IPS-18a (cell line): ENCODE measurements around the gene SLC4A5.

Experiments used
- H3K27ac ChIP-seq: one replicate; pipeline ENCODE4 v1.5.1; 2013; ENCODE audit warnings: low read length
- H3K27me3 ChIP-seq: one replicate; pipeline ENCODE4 v1.6.1; 2013; ENCODE audit warnings: mild to moderate bottlenecking, low read length; ENCODE audit not compliant: control insufficient read depth, insufficient read depth
- H3K36me3 ChIP-seq: one replicate; pipeline ENCODE4 v1.6.1; 2013; ENCODE audit warnings: low read depth, low read length; ENCODE audit not compliant: control insufficient read depth
- H3K4me1 ChIP-seq: one replicate; pipeline ENCODE4 v1.6.1; 2013; ENCODE audit warnings: low read depth, low read length; ENCODE audit not compliant: control insufficient read depth
- H3K4me3 ChIP-seq: one replicate; pipeline ENCODE4 v1.5.1; 2013; ENCODE audit warnings: low read length
- H3K9ac ChIP-seq: one replicate; pipeline ENCODE4 v1.6.1; 2013; ENCODE audit warnings: mild to moderate bottlenecking, low read length, moderate library complexity
- H3K9me3 ChIP-seq: one replicate; pipeline ENCODE4 v1.6.1; 2013; ENCODE audit warnings: low read depth, low read length; ENCODE audit not compliant: control insufficient read depth

Gene SLC4A5

DNA sequence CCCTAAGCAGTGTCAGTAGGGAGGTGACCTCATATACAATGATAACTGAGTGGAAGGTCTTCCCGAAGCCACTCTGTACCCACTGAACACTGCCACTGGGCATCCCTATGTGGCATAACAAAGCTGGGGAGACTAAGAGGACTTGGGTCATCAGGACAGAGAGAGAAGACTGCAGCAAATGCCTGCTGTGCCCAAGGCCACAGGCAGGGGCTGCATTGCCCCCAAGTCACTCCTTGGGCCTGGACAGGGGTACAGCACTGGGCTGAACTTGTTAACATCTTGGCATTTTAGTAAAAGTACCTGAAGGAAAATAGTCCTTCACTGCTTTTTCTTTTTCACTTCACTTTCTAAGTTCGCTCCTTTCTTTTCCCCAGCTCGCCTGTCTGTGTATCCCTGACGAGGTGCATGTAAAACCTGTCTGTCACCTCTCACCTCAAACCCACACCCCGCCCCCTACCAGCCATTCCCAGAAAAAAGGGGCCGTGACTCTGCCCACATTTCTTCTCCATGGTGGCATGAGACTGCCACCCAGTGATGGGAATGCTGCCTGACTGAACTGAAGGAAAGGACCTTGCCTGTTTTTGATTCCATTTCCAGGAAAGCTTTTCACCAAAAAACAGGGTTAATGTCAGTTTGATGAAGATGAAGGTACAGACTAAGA lies 81.9 kb downstream of the SLC4A5 start:
- no peaks in the 10 kb centered on the region for H3K27me3 ChIP-seq
- no peaks in the 10 kb centered on the region for H3K36me3 ChIP-seq
- no peak overlapping the region for H3K27ac ChIP-seq
- no peaks in the 10 kb centered on the region for H3K9me3 ChIP-seq
- H3K9ac ChIP-seq = no peak overlapping the region
- no peak overlapping the region for H3K4me3 ChIP-seq
- peaks cover 7% of the 10 kb centered on the region for H3K4me1 ChIP-seq

DNA sequence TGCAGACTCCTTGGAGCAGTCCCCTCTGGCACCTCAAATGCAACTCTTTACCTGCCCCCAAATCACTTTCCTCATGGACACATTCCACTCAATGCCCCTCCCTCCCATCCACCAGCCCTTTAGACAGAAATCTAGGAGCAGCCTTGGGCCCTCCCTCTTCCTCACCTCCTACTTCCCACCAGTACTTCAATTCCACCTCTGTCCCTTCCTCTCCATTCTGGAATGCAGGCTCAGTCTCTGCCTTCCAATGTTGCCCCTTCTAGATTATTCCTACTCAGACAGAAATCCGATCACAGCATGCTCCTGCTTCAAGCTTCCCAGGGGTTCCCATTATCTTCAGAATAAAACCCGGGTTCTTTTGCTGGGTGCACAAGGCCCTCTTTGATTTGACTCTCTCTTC lies 82.7 kb downstream of the SLC4A5 start:
- Histone ChIP-seq H3K4me3 (no peak overlapping the region), H3K27me3 (no peaks in the 10 kb centered on the region), H3K4me1 (peaks cover 7% of the 10 kb centered on the region), H3K27ac (no peak overlapping the region), H3K9ac (no peak overlapping the region), H3K9me3 (no peaks in the 10 kb centered on the region), H3K36me3 (no peaks in the 10 kb centered on the region)

DNA sequence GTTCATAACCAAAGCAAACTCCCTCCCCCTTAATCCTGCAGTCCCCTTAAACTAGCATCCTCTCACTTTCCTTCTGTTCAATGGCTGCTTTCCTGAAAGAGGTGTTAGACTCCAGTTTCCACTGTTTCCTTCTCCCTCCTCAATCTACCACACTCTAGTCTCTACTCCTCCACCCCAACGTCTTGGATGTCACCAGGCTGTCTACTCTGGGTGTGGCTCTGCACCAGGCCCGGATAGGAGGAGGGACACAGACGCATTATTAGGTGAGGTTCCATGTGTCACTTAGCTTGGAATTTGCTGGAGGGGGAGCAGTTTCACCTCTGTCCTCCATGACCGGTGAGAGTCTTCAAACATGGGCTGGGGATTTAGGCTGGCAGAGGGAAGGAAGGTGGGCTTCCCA lies 83.5 kb downstream of the SLC4A5 start:
- H3K4me3 ChIP-seq = no peak overlapping the region
- H3K4me1 ChIP-seq = peaks cover 7% of the 10 kb centered on the region
- H3K9ac ChIP-seq = no peak overlapping the region
- no peaks in the 10 kb centered on the region for H3K9me3 ChIP-seq
- H3K27me3 ChIP-seq = no peaks in the 10 kb centered on the region
- no peaks in the 10 kb centered on the region for H3K36me3 ChIP-seq
- H3K27ac ChIP-seq = no peak overlapping the region

DNA sequence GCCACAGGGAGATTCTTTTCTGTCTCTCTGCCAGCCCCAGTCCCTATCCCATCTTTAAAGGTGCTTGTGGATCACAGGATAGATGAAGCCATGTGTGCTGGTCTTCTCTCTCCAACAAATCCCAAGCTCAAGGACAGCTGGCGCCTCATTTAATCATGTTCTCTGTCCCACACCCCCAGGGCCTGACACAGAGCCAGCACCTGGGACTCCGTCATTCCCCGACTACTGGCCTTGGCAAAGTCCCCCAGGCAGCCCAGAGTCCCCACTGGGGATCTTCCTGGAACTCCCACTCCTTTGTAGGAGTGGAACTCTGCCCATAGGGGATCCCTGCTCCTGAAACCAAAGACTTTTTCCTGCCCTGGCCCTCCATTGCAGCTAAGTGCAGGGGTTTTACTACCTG lies 84.0 kb downstream of the SLC4A5 start:
- H3K4me1 ChIP-seq = peaks cover 7% of the 10 kb centered on the region
- H3K36me3 ChIP-seq = no peaks in the 10 kb centered on the region
- no peak overlapping the region for H3K9ac ChIP-seq
- no peak overlapping the region for H3K4me3 ChIP-seq
- H3K9me3 ChIP-seq = no peaks in the 10 kb centered on the region
- H3K27me3 ChIP-seq = no peaks in the 10 kb centered on the region
- no peak overlapping the region for H3K27ac ChIP-seq

DNA sequence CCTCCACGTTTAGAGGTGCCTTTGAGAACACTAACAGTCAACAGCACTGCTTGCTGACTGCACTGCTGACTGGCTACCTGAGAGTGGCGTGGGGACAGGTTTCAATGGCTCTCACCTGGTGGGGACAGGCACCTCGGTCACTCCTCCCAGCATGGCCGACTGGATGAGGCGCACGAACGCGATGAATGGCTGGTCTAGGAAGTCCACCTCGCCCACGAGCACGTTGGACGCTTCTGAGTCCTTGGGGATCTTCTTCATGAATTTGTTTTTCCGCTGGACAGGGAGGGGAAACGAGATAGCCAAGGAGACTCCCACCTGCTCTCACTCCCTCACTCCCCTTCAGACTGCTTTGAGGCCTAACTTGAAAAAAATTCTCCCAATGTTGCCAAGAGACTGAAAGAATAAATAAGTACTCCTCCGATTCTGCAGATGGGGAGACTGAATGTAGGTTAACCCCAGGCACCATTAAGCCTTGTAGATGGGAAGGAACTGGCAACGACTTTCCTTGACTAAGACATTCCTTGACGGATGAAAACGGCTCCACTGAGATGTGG lies 87.5 kb downstream of the SLC4A5 start:
- no peak overlapping the region for H3K4me3 ChIP-seq
- H3K27me3 ChIP-seq = no peaks in the 10 kb centered on the region
- no peak overlapping the region for H3K27ac ChIP-seq
- H3K9me3 ChIP-seq = no peaks in the 10 kb centered on the region
- no peak overlapping the region for H3K9ac ChIP-seq
- no peaks in the 10 kb centered on the region for H3K36me3 ChIP-seq
- peaks cover under 1% of the 10 kb centered on the region for H3K4me1 ChIP-seq

DNA sequence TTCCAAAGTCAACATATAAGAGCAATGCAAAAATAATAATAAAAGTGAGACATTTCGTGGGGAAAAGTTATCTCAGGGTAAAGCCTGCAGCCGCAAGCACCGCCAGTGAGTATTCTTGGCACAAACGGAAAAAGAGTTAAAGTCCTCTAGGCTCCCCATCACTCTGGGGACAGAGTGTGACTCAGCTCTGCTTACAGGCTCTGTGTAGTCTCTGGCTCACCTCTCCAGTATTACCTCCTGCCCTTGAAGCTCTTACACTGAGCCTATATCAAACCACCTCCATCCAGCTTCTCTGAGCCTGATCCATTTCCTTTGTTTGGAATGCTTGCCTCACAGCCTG lies 89.3 kb downstream of the SLC4A5 start:
- Histone ChIP-seq H3K4me3 (no peak overlapping the region), H3K27me3 (no peaks in the 10 kb centered on the region), H3K4me1 (no peaks in the 10 kb centered on the region), H3K36me3 (no peaks in the 10 kb centered on the region), H3K27ac (no peak overlapping the region), H3K9ac (no peak overlapping the region), H3K9me3 (no peaks in the 10 kb centered on the region)

DNA sequence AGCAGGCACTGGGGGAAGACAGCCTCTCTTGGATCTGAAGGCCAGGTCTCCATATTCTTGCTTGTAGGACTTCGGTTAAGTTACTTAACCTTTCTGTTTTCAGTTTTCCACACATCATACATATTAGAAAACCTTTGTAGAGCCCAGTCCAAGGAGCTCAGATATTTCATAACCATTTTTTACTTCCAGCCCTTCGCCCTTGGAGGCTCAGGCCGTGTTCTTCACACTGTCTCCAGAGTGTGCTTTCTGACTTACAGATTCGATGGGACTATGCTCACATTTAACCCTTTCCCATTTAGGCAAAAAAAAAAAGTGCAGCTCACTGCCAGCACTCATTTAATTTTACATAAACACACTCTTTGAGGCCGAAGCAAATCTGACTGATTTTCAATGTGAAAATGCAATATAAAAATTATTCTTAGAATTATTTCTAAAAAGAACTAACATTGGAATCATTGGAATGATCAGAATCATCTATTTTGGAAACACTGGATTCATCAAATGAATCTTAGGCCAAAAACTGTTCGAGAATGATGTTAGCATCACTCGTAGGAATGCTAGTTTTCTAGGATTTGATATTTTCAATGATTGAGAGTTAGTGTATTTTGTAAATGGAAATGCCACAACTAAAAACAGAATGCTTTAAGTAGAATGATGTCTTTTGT lies 89.8 kb downstream of the SLC4A5 start:
- Histone ChIP-seq H3K4me1 (no peaks in the 10 kb centered on the region), H3K27ac (no peak overlapping the region), H3K36me3 (no peaks in the 10 kb centered on the region), H3K9ac (no peak overlapping the region), H3K4me3 (no peak overlapping the region), H3K27me3 (no peaks in the 10 kb centered on the region), H3K9me3 (no peaks in the 10 kb centered on the region)

DNA sequence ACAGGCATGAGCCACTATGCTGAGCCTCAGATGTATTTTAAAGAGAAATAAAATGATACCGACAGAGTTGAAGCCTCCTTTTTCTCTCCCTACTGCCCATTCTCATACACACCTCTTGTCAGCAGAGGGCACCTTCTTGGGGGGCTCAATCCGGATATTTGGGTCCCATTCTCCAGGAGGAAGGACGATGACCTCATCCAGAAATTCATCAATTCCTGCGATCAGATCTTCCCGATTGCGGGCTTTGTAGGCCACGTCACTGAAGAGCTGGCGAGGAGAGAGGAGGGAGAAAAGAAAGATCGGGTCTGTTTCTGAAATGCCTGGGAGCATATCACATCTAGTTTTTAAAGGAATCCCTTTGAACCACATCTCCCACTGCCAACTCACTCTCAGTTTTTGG lies 90.4 kb downstream of the SLC4A5 start:
- Histone ChIP-seq H3K9me3 (no peaks in the 10 kb centered on the region), H3K4me1 (no peaks in the 10 kb centered on the region), H3K9ac (no peak overlapping the region), H3K36me3 (no peaks in the 10 kb centered on the region), H3K27me3 (no peaks in the 10 kb centered on the region), H3K27ac (no peak overlapping the region), H3K4me3 (no peak overlapping the region)

DNA sequence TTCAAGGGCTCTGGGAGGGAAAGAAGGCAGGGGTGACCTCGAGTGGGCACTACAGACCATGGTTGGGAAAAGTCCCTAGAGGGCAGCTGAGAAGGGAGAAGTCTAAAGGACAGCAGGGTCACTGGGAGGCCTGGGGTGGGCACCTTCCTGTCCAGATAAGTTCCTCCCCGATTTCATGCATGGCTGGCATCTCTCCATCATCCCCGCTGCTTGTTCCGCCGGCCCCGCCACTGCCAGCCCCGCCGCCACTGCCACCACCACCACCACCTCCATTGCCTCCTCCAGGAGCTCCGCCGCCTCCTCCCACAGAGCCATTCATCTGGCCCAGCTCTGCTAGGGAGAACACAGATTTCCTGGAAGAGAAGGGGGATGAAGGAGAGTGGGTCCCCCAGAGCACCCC lies 91.2 kb downstream of the SLC4A5 start:
- Histone ChIP-seq H3K27ac (no peak overlapping the region), H3K9ac (no peak overlapping the region), H3K9me3 (no peaks in the 10 kb centered on the region), H3K4me3 (no peak overlapping the region), H3K4me1 (no peaks in the 10 kb centered on the region), H3K27me3 (no peaks in the 10 kb centered on the region), H3K36me3 (no peaks in the 10 kb centered on the region)

DNA sequence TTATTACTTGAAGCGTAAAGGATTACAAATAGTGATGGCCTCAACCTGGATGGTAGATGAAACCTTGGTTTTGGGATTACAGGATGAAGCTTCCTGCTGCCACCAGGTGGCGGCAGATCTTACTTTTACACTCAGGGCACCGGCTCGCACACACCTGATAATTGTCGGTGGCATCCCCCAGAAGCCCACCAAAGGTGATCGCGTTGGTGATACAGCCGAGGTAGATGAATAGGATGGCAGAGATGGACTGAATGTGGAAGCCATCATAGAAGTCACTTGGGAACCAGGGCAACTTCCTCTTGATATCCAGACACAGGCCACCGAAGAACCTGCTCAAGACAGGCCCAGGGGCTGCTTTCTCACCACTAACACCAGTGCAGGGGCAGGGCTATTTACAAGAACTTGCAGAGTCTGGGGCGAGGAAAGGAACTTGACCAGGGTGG lies 93.0 kb downstream of the SLC4A5 start:
- Histone ChIP-seq H3K9ac (no peak overlapping the region), H3K36me3 (no peaks in the 10 kb centered on the region), H3K4me3 (no peak overlapping the region), H3K9me3 (no peaks in the 10 kb centered on the region), H3K27me3 (no peaks in the 10 kb centered on the region), H3K4me1 (no peaks in the 10 kb centered on the region), H3K27ac (no peak overlapping the region)

DNA sequence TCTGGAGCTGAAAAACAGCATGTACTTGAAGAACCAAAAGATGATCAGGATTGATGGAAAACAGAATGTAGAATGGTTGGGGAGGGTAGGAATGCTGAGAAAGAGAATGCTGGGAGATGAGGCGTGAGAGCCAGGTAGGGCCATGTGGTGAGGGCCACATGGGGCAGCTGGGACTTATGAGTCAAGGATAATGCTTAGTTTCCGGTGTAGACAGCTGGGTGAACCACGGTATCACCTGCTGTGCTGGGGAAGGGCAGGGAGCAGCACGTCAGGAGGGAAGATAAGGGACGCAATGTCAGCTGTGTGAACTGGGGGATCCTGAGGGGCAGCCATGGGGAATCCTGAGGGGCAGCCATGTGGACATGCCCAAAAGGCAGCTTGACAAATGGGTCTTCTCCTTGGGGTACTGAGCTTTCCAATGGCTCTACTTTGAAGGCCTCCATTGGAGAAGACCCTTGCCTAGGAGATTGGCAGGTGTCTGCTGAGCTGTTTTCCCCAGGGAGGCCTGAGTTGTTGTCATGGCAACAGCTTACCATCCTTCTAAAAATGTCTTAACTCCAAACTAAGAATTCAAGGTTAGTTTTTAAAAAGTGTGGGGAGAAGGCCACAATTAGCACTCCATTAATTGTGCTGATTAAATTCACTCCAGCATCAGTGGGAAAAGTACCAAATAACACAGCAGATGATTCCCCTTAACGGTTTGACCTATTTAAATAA lies 93.7 kb downstream of the SLC4A5 start:
- H3K27ac ChIP-seq = no peak overlapping the region

More for the DNA sequence above, 93.7 kb downstream of the SLC4A5 start:
- Histone ChIP-seq H3K9ac (no peak overlapping the region), H3K36me3 (no peaks in the 10 kb centered on the region), H3K27me3 (no peaks in the 10 kb centered on the region), H3K4me3 (no peak overlapping the region), H3K9me3 (no peaks in the 10 kb centered on the region), H3K4me1 (no peaks in the 10 kb centered on the region)
